ENCODE results near the gene TRAF1.
"Not testable (repeated sequence)": the region's sequence is repeated elsewhere in the genome, so short reads cannot be mapped to it uniquely, and the experiment has no call there.

The TRAF1 gene

GRCh38 chr9:120926397-120926928, at the start of gene TRAF1:
TSS of gene TRAF1 (minus strand) at chr9:120926796. CDS start at chr9:120926075, 721 bp downstream.
- DNase-seq (ENCODE audit: low read depth, low spot score), result no peak

GRCh38 chr9:120974921-120975320, 48.3 kb upstream of the TRAF1 start:
- no peak for DNase-seq (ENCODE audit: low read depth, low spot score)

GRCh38 chr9:120974181-120974580, 47.6 kb upstream of the TRAF1 start:
- no peak for DNase-seq (ENCODE audit: low read depth, low spot score)

GRCh38 chr9:120971938-120972337, 45.3 kb upstream of the TRAF1 start:
- no peak for DNase-seq (ENCODE audit: low read depth, low spot score)

GRCh38 chr9:120971471-120971870, 44.9 kb upstream of the TRAF1 start:
- DNase-seq (ENCODE audit: low read depth, low spot score), result not testable (repeated sequence)

- no peak for DNase-seq (ENCODE audit: low read depth, low spot score)
These were observed 43.6 kb upstream of the TRAF1 start for GRCh38 chr9:120970244-120970643.

- no peak for DNase-seq (ENCODE audit: low read depth, low spot score)
These were observed 39.4 kb upstream of the TRAF1 start for GRCh38 chr9:120966013-120966369.

- DNase-seq (ENCODE audit: low read depth, low spot score), result peak; percentile 44
These were observed 38.9 kb upstream of the TRAF1 start for GRCh38 chr9:120965344-120966012.

GRCh38 chr9:120961936-120962335, 35.3 kb upstream of the TRAF1 start:
- DNase-seq (ENCODE audit: low read depth, low spot score), result no peak

GRCh38 chr9:120960001-120960400, 33.4 kb upstream of the TRAF1 start:
- DNase-seq (ENCODE audit: low read depth, low spot score), result no peak

- no peak for DNase-seq (ENCODE audit: low read depth, low spot score)
These were observed 30.3 kb upstream of the TRAF1 start for GRCh38 chr9:120956862-120957261.

GRCh38 chr9:120951960-120952618, 25.5 kb upstream of the TRAF1 start:
- DNase-seq (ENCODE audit: low read depth, low spot score), result no peak

GRCh38 chr9:120950421-120951388, 24.1 kb upstream of the TRAF1 start:
- DNase-seq (ENCODE audit: low read depth, low spot score), result no peak

- DNase-seq (ENCODE audit: low read depth, low spot score), result no peak
These were observed 22.7 kb upstream of the TRAF1 start for GRCh38 chr9:120949290-120949689.

GRCh38 chr9:120948824-120949223, 22.2 kb upstream of the TRAF1 start:
- DNase-seq (ENCODE audit: low read depth, low spot score), result no peak

- no peak for DNase-seq (ENCODE audit: low read depth, low spot score)
These were observed 20.6 kb upstream of the TRAF1 start for GRCh38 chr9:120947222-120947621.

GRCh38 chr9:120946259-120946658, 19.7 kb upstream of the TRAF1 start:
- no peak for DNase-seq (ENCODE audit: low read depth, low spot score)

- DNase-seq (ENCODE audit: low read depth, low spot score), result no peak
These were observed 18.4 kb upstream of the TRAF1 start for GRCh38 chr9:120944948-120945347.

- no peak for DNase-seq (ENCODE audit: low read depth, low spot score)
These were observed 17.8 kb upstream of the TRAF1 start for GRCh38 chr9:120944434-120944843.

- DNase-seq (ENCODE audit: low read depth, low spot score), result peak; percentile 27
These were observed 15.8 kb upstream of the TRAF1 start for GRCh38 chr9:120942186-120943001.
